HG03558 (cell line): ENCODE results near the gene PLAGL1.
"Not testable (repeated sequence)": the region's sequence is repeated elsewhere in the genome, so short reads cannot be mapped to it uniquely, and the experiment has no call there.

Source experiments
- ATAC-seq: cut with Tn5 transposase; IDR thresholded peaks from one replicate; pipeline ENCODE4 v1.9.1; 2021; ENCODE audit warnings: moderate number of reproducible peaks; ENCODE audit not compliant: unreplicated experiment; ENCODE audit errors: extremely low read depth

PLAGL1 gene

DNA sequence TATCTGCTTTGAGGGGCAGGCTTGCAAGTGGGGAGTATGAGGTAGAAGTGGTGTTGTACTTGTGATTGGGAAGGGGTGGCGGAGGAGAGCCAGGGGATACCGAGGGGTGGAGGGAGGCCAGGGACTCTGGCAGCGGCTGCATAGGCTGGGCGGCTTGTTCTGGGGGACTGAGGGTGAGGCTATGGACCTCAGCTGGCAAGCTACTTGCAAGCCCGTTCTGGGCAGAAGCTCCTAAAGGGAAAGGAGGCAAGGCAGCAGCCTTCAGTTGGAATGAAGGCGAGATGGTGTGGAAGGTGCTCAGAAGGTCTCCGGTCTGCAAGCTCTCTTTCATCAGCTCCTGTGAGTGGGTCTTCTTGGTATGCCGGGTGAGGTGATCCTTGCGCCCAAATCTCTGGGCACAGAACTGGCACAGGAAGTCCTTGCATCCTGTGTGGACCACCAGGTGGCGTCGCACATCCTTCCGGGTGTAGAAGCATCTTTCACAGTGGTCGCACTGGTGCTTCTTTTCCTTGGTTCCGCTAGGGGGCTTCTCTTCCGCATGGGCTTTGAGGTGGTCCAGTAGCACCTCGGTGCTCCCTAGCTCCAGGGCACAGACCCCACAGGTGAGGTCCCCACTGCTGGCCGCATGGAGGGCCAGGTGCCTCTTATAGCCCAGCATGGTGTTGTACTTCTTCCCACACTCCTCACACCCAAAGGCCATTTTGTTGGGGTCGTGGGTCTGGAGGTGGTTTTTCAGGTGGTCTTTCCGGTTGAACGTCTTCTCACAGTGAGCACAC lies 66.0 kb downstream of the PLAGL1 start:
- no peak for ATAC-seq

DNA sequence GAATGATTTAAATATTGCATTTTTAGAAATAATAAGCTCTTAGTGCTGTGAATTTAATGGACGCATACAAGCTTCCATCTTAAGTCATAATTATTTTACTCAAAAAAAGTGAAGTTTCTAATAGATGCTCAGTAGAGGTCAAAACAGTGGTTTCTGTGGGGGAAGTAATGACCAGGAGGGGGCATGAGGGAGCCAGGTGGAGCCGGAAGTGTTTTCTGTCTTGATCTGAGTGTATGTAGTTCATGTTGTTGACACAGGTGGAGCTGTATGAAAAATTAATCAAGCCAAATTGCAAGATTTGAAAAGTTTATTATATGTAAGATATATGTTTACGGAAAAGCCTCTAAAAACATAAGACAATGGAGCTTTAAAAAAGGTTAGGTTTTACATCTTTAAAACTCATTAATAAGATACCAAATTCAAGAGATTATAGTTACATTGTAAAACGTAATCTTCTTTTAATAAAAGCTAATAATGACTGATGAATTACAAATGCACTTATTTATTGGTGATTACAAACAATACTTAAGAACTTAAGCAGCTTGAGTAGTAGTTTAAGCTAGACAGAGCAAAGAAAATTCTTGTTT lies 68.0 kb downstream of the PLAGL1 start:
- ATAC-seq, result peak; percentile 97

DNA sequence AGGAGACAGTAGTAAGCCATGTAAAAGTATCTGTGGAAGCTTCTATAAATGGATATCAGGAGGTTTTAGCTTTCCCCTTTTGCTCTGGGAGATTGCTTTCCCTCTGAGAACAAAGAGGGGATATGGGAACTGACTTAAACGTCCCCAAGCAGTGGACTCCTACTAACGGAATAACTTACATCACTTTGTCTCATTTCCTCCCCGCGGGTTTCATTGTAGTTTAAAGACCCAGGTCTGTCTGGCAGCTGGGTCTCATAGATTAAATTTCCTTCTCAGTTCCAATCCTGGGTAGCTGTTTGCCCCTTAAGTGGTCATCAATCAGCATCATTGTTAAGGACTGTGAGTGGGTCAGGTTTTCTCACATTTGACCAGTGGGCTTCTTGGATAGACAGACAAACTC lies 68.7 kb downstream of the PLAGL1 start:
- no peak for ATAC-seq

DNA sequence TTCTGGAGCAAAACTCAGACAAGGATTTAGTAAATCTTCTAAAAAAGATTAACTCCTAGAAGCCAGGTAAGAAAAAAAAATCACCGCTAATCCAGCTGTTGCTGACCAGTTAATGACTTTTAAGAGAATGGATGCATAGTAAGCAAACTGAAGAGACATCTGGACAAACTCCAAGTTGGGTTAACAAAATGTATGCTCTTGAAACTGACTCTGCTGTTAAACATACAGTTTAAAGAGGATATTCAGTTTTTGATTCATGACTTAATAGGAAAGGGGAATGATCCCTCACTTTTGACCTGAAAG lies 70.4 kb downstream of the PLAGL1 start:
- no peak for ATAC-seq

DNA sequence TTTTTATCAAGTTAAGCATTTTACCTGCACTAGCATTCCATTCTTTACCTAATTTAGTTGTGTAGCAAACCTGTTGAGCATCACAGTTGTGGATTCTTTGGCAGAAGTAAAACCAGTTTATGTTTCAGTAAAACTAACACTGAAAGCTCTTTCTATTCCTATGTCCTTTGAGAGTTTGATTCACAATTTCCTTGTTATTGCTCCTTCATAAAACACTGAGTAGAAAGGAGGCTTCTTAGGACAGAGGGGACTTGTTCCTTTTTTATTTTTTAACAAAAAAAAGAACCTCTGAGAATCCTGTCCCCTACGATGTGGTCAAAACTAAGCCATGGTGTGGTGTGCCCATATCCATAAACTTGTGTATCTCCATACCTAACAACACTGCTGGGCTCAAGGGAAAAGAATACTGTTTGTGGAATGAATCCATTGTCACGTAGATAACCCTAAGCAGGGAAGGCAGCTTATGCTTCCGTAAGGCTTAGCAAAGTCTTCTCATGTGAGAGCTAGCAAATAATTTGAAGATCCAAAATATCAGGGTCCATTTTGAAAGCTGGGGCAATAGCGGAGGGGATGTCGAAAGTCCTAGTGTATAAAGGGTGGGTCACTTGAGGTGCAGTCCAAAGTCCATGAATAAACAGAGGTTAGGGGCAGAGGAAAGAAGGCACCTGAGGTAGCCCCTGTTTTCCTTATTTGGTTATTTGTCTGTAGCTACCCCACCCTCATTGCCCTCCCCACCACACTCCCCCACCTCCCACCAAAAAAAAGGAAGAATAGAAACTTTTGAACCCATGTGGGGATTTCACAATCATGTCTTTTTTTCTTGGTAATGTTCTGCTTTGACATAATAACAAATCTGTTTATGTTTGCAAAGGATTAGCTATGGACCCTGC lies 71.0 kb downstream of the PLAGL1 start:
- no peak for ATAC-seq

DNA sequence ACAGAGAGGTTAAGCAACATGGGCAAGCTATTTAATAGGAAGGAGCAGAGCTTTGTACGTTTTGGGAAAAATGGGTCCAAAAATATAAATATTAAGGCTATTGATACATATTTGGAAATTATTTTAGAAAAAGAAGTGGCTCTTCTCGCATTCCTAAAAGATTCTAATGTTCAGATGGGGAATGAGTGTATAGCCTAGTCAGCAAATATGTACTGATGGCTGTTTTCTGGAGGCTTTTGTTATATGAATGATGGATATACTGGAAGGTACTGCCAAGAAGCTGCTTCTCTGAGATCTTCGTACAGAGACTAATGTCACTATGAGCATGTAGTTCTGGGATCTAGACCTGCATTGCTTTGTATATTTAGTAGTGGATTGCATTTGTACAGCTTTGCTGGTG lies 71.7 kb downstream of the PLAGL1 start:
- no peak for ATAC-seq

DNA sequence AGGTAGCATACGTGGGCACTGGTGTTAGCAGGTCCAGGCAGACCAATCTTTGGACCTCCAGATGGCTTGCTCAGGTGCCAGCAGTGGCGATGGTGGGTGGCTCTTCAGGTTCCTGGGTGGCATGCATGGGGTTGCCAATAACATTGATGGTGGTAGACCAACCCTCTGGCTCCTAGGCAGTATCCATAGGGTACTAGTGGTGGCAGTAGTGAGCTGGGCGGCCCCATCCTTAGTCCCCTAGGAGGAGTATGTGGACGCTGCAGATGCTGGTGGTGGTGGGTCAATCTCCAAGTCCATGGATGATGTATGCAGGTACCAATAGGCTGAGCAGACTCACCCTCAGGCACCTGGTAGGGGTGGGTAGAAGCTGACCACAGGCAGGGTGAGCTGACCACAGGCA lies 73.2 kb downstream of the PLAGL1 start:
- ATAC-seq, result no peak

DNA sequence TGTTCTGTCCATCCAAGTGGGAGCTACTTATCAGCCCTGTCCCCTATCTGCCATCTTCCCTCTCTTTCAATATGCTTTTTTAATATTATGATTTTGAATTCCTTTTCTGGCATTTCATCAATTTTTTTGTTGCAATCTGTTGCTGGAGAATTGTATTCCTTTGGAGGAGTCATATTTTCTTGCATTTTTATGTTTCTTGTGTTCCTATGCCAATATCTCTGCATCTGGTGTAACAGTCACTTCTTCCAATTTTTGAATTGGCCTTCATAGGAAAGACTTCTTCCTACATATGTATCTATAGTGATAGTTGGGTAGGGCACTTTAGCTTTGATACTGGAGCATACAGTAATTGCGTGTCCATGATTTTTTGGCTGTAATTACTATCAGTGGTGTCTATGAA lies 73.7 kb downstream of the PLAGL1 start:
- no peak for ATAC-seq

DNA sequence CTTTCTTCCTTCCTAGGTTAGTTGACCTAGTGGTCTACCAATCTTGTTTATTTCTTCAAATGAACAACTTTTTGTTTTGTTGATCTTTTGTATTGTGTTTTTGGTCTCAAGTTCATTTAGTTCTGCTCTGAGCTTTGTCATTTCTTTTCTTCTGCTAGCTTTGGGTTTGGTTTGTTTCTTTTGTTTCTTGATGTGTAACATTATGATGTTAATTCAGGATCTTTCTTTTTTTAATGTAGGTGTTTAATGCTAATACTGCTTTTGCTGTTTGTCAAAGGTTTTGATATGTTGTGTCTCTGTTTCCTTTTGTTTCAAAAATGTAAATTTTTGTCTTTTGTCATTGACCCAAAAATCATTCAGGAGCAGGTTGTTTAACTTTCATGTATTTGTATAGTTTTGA lies 78.1 kb downstream of the PLAGL1 start:
- ATAC-seq, result no peak

DNA sequence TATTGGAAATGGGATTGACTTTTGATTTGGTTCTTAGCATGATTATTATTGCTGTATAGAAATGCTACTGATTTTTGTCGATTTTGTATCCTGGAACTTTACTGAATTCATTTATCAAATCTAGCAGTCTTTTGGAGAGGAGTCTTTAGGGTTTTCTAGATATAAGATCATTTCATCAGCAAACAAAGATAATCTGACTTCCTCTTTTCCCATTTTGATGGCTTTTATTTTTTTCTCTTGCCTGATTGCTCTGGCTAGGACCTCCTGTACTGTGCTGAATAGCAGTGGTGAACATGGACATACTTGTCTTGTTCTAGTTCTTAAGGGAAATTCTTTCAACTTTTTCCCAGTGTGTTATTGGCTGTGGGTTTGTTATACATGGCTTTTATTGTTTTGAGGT lies 79.2 kb downstream of the PLAGL1 start:
- ATAC-seq, result no peak

DNA sequence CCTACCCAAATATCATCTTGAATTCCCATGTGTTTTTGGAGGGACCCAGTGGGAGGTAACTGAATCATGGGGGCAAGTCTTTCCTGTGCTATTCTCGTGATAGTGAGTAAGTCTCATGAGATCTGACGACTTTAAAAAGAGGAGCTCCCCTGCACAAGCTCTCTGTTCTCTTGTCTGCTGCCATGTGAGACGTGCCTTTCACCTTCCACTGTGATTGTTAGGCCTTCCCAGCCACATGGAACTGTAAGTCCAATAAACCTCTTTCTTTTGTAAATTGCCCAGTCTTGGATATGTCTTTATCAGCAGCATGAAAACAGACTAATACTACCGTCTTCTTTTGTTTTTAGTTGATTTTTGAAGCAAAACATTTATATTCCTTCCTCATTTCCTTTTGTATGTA lies 91.0 kb downstream of the PLAGL1 start:
- ATAC-seq, result not testable (repeated sequence)

DNA sequence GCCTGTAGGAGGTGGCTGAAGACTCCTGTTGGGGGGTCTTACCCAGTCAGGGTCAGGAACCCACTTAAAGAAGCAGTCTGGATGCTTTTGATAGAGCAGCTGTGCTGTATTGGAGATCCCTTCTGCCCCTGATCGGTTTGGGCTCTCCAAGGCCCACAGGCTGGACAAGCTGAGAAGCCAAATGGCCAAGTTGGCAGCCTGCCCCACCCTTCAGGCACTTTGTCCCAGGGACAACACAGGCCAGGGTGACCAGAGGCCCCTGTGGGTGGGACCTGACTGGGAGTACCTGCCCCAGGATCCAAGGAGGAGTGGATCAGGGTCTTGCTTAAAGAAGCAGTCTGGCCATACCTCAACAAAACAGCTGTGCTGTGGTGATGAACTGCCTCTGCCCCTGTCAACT lies 95.4 kb downstream of the PLAGL1 start:
- no peak for ATAC-seq

DNA sequence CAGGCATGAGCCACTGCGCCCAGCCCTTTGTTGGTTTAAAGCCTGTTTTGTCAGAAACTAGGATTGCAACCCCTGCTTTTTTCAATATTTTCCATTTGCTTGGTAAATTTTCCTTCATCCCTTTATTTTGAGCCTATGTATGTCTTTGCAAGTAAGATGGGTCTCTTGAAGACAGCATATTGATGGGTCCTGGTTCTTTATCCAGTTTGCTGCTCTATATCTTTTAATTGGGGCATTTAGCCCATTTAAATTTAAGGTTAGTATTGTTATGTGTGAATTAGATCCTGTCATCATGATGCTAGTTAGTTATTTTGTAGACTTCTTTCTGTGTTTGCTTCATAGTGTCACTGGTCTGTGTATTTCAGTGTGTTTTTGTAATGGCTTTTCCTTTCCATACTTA lies 97.0 kb downstream of the PLAGL1 start:
- no peak for ATAC-seq

DNA sequence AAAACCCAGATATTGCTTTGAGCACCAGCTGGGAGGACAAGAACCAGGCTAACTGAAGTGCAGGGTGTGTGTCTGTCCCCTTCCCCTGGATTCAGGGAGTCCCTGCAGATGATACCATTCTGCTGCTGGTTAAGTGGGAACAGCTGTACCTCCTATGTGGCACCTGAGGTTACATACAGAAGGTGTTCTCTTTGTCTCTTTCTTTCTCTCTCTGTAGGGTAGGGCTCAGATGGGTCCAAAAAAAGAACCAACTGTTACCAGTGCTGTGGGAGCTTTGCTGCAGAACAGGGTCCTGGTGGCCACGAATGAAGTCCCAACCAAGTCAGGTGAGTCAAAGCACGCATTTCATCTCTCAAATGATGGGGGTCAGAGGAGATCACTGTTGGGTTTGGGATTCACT lies 105.2 kb downstream of the PLAGL1 start:
- no peak for ATAC-seq

DNA sequence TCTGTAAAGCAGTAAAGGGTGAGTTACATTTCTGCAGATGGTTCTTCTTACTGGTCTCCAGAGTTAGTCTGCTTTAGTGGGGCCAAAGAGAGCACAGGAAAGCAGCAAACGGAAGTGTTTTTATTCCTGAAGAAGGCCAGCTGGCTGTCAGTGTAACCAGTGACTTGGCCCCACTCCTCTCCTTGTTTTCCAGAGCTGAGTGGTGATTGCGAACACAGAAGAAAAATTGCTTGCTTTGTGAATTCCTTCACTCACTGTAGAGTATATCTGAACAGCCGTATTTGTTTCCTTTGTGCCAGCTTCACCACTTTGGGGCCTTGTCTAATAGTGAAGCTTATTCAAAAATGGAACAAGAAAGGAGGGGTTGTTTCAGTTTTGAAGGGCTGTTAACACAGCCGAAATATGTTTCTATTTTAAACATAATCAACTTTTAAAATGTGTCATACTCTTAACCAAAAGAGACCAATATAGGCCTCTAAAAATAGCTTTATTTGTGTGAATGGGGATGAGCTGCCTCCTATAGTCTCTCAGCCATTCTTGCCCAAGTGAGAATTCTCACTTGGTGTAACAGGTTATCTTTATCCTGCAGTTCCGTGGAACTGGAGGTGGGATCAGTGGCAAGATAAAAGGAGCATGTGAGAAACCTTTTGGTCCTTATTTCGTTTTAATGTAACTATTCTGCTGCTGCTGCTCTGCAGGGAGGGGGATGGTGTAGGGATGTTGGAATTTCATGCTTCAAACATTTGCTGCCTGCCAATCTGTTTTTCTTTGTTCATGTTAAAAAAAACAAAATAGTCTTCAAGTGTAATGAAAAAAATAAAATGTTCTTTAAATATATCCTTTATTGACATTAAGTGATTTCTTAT lies 105.9 kb downstream of the PLAGL1 start:
- ATAC-seq, result peak; percentile 95

DNA sequence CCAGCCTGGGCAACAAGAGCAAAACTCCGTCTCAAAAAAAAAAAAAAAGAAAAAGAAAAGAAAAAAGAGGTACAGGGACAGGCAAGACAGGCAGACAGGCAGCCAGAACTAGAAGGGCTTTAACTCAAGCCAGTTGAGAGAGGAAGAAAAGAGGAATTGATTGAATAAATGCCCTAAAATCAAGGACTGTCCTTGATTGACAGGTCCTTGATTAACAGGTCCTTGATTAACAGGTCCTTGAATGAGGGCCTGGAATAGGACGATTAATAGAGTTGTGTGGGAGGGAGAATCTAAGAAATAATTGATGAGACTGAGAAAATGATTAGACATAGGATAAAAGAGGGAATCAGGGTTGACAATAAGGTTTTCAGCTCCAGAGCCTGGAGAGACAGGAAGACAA lies 107.7 kb downstream of the PLAGL1 start:
- ATAC-seq, result no peak

DNA sequence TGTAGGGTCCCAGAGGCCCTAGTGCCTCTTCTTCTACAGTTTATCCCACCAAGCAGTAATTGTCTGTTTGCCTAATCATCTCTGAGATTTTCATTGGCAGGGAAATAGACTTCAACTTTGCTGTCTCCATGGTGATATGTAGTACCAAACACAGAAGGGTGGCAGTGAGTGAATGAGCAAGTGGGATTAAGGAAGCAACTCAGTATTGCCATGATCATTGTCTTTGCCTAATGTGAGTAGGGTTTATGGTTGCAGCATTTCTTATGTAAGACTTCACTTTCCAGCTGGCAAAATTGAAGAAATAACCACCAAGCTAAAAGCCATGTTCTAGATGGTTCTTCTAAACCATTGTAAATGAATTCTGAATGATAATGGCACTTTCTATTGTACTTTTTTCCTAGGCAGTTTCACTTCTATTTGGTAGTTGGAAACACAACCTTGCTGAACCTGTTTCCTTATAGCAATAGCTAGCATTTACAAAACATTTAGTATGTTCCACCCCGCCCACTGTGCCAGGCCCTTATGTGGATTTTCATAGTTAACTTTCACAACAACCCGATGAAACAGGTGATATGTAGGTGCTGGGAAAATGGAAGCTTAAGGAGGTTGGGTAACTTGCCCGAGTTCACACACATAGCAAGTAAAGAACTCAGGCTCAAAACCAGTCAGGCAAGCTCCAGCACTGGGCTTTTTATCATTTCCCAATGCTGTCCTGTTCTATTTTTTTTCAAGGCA lies 111.8 kb downstream of the PLAGL1 start:
- no peak for ATAC-seq

DNA sequence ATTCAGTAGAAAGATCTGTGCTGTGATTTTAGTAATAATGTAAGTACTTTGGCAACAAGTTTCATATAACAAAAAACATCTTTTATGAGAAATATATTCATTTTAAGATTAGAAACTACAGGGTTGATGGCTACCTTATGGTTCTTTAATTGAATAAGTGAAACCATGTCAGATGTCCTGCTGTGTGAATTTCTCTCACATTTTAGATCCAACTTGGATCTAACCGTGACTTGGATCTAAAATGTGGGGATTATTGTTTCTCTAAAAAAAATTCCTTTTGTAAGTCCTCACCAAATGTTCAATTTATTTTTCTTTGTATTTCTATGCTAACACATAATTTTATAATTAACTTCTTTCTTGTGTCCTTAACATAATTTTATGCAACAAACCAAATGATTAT lies 113.4 kb downstream of the PLAGL1 start:
- ATAC-seq, result no peak
